Endothelial cell (in vitro differentiated cells): ENCODE measurements around the gene STARD10. TPM values are rescaled to one million over a fixed set of nuclear protein-coding genes. Genes with fewer than 3 reads are reported as not detected.

Source experiments
- DNase-seq: peaks from one replicate; pipeline ENCODE4 v3.0.0; 2021; ENCODE audit warnings: low spot score
- H3K27ac Mint-ChIP-seq: one replicate; pipeline ENCODE4 v1.8.0; 2021; ENCODE audit warnings: mixed read lengths, inconsistent platforms; ENCODE audit not compliant: unreplicated experiment
- H3K27me3 Mint-ChIP-seq: one replicate; pipeline ENCODE4 v1.8.0; 2021; ENCODE audit warnings: mild to moderate bottlenecking, moderate library complexity, mixed read lengths, inconsistent platforms; ENCODE audit not compliant: unreplicated experiment
- H3K36me3 Mint-ChIP-seq: one replicate; pipeline ENCODE4 v1.8.0; 2021; ENCODE audit warnings: mild to moderate bottlenecking, low read depth, mixed read lengths, inconsistent platforms; ENCODE audit not compliant: unreplicated experiment
- H3K4me1 Mint-ChIP-seq: one replicate; pipeline ENCODE4 v1.8.0; 2021; ENCODE audit warnings: mild to moderate bottlenecking, mixed read lengths, inconsistent platforms; ENCODE audit not compliant: unreplicated experiment
- H3K4me3 Mint-ChIP-seq: one replicate; pipeline ENCODE4 v1.8.0; 2021; ENCODE audit warnings: mild to moderate bottlenecking, mixed read lengths, inconsistent platforms; ENCODE audit not compliant: unreplicated experiment
- H3K9me3 Mint-ChIP-seq: one replicate; pipeline ENCODE4 v1.8.0; 2021; ENCODE audit warnings: mixed read lengths, inconsistent platforms; ENCODE audit not compliant: unreplicated experiment
- total RNA-seq: library from RNA; stranded (reverse); fragmentation: NEBNext Ultra II Directional; extraction: Animal tissue kit (Norgen Biotek cat#: 25700); gene quantifications from one replicate; pipeline ENCODE4 v1.2.1, GENCODE V29; 2021; ENCODE audit not compliant: unreplicated experiment
- TF ChIP-seq, protein P1 (sequence below): fragments of 200-600 bp; sonication (generic); IDR thresholded peaks from one replicate; pipeline ENCODE4 v1.5.0; 2021; ENCODE audit warnings: antibody characterized with exemption; ENCODE audit not compliant: unreplicated experiment

The STARD10 gene
- total RNA-seq, 1 donor from 2014 or later, result 13.4 TPM

DNA sequence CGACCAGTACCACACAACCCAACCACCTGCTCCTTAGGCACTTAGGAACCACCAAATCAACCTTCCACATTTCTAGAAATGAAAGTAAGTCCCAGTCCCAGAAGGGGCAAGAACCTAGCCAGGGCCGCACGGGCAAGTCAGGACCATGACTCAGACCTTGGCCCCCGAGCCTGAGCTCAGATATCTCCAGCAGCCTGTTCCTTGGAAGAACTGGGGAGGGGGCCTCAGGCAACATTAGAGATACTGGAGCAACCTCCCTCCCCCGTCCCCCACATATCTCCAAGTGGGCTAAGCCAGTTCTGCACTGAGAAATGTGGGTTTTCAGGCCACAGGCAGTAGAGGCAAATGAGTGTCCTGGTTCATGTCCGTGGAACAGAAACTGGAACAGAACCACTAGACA, 49.4 kb downstream of the STARD10 start:
- H3K27ac Mint-ChIP-seq, result peak overlapping the region; percentile 34
- H3K4me3 Mint-ChIP-seq, result no peak overlapping the region
- H3K36me3 Mint-ChIP-seq, result peaks cover 5% of the 10 kb centered on the region
- peaks cover 9% of the 10 kb centered on the region for H3K27me3 Mint-ChIP-seq
- TF ChIP-seq, protein P1, sequence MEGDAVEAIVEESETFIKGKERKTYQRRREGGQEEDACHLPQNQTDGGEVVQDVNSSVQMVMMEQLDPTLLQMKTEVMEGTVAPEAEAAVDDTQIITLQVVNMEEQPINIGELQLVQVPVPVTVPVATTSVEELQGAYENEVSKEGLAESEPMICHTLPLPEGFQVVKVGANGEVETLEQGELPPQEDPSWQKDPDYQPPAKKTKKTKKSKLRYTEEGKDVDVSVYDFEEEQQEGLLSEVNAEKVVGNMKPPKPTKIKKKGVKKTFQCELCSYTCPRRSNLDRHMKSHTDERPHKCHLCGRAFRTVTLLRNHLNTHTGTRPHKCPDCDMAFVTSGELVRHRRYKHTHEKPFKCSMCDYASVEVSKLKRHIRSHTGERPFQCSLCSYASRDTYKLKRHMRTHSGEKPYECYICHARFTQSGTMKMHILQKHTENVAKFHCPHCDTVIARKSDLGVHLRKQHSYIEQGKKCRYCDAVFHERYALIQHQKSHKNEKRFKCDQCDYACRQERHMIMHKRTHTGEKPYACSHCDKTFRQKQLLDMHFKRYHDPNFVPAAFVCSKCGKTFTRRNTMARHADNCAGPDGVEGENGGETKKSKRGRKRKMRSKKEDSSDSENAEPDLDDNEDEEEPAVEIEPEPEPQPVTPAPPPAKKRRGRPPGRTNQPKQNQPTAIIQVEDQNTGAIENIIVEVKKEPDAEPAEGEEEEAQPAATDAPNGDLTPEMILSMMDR, result no peak
- no peak for DNase-seq
- H3K4me1 Mint-ChIP-seq, result peaks cover 28% of the 10 kb centered on the region
- no peaks in the 10 kb centered on the region for H3K9me3 Mint-ChIP-seq

DNA sequence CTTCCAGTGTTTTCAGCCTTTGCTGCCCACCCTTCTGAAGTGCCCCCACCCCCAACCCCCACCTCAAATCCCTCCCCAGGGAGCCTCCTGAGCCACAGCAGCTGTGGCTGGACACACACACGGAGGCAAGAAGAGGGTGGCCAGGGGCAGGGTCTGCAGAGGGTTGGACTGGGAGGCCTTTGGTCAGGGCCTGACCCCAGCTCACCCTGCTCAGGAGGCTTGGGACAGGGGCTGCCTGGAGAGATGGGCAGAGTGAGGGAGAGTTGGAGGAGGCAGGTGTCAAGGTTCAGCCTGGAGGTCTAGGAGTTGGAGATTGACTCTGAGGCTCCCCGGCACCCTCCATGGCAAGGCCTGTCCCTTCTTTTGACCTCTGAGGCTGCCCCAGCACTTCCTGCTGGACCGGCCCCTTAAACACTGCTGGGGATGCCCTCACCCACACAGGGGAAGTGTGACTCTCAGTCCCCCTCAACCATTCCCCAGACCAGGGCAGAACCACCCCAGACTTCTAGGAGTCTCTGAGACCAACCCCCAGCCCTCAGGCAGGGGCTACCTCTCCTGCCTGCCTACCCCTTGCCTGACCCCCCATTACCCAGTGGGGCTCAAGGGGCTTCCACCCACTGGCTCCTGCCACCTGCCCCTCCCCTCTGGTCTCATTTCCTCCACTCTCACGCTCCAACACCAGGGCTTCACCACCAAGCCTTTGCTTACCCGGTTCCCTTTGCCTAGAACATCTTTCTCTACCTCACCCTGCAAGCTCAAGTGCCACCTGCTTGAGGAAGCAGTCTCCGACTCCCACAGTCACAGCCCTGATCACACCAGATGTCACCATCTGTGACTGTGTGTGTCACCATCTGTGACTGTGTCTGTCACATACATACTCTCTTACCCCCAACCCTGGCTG, 50.3 kb downstream of the STARD10 start:
- H3K27me3 Mint-ChIP-seq, result peaks cover 8% of the 10 kb centered on the region
- H3K27ac Mint-ChIP-seq, result no peak overlapping the region
- H3K36me3 Mint-ChIP-seq, result peaks cover 5% of the 10 kb centered on the region
- no peaks in the 10 kb centered on the region for H3K9me3 Mint-ChIP-seq
- TF ChIP-seq, protein P1, result no peak
- DNase-seq, result no peak
- no peak overlapping the region for H3K4me3 Mint-ChIP-seq
- peaks cover 30% of the 10 kb centered on the region for H3K4me1 Mint-ChIP-seq

DNA sequence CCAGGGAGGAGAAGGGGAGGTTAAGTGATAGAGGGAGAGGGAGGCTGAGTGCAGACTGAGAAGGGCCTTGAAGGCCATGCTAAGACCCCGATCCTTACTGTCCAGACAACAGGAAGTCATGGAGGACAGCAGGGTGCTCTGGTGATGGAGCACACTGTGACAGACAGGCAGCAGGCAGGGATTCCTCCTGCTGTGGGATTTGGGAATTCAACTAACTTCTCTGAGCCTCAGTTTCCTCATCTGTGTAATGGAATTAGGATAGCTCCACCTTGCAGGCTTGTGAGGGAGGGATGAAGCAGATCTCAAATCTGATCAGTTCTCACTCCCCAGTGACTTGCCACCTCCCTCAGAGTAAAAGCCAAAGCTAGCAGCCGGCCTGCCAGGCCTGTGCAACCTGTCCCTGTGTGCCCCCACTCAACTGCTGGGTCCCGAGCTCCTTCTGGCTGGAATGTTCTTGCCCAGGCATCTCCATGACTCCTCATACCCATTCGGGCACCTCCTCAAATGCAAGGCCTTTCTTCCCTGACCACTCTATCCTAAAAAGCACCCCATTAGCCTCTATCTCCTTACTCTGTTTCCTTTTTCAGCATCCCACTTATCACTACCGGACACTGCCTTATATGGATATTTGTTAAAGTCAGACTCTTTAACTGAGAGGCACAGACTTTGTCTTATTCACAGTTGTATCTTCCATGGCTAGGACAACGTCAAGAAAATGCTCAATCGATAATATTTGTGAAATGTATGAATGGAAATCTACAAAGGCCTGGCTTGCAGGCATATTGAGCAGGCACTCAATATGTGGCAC, 51.1 kb downstream of the STARD10 start:
- peaks cover 5% of the 10 kb centered on the region for H3K36me3 Mint-ChIP-seq
- peak overlapping the region; percentile 40 for H3K27ac Mint-ChIP-seq
- peak overlapping the region; percentile 20 for H3K4me3 Mint-ChIP-seq
- peaks cover 6% of the 10 kb centered on the region for H3K27me3 Mint-ChIP-seq
- no peaks in the 10 kb centered on the region for H3K9me3 Mint-ChIP-seq
- no peak for DNase-seq
- H3K4me1 Mint-ChIP-seq, result peaks cover 31% of the 10 kb centered on the region
- TF ChIP-seq, protein P1, result no peak

DNA sequence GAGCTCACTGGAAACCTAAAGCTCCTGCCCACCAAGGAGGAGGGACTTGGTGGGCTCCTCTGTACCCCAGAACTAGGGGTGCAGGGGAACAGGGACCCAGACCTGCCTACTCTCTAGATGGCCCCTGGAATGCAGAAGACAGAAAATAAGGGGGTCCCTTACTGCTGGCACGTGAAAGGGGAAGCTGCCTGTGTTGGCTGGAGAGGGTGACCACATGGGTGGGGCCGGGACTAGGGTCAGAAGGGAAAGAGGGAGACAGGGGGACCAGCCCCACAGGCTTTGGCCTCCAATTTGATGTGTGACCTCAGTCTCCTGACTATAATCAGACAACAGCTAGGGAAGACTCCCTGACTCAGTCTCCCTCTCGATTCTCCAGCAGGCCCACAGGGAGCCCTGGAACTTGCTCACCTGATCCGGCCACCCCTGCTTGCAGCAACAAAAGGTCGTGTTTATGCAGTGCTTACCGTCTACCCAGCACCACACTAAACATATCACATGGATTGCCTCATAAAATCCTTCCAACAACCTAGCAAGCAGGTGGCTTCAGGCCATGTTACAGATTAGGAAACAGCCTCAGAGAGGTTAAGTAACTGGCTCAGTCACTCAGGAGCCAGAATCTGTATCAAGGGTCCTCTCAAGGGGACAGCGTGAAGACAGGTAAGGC, 51.9 kb downstream of the STARD10 start:
- TF ChIP-seq, protein P1, result no peak
- H3K36me3 Mint-ChIP-seq, result peaks cover 9% of the 10 kb centered on the region
- no peak for DNase-seq
- no peak overlapping the region for H3K4me3 Mint-ChIP-seq
- peaks cover 6% of the 10 kb centered on the region for H3K27me3 Mint-ChIP-seq
- H3K27ac Mint-ChIP-seq, result peak overlapping the region; percentile 24
- peaks cover 37% of the 10 kb centered on the region for H3K4me1 Mint-ChIP-seq
- no peaks in the 10 kb centered on the region for H3K9me3 Mint-ChIP-seq
